Embryonic facial prominence (tissue), 1 donor: ENCODE data around the gene TMEM185B.

Experiments used
- DNase-seq: peaks from one replicate; pipeline ENCODE4 v3.0.0-alpha.2; 2016; ENCODE audit errors: extremely low spot score

Gene TMEM185B

GRCh38 chr2:120231974-120232635 is 8.9 kb upstream of the TMEM185B start:
- DNase-seq, result no peak

DNA sequence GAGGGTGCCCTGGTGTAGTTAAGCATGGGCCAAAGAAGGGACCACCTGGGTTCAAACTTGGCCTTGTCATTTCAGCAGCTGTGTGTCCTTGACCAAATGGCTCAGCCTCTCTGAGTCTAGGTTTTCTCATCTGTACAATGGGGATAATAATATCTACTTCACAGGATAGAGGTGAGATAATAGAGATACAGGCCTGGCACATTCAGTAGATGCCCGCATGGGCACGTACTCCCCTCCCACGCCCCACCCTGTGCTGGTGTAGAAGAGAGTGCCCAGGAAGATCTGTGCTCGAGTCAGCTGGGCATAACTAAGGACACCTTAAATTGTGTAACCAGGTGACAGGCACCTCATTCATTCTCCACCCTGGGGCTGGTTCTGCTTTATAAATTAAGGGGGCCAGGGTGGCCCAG is 8.4 kb upstream of the TMEM185B start:
- DNase-seq, result no peak

DNA sequence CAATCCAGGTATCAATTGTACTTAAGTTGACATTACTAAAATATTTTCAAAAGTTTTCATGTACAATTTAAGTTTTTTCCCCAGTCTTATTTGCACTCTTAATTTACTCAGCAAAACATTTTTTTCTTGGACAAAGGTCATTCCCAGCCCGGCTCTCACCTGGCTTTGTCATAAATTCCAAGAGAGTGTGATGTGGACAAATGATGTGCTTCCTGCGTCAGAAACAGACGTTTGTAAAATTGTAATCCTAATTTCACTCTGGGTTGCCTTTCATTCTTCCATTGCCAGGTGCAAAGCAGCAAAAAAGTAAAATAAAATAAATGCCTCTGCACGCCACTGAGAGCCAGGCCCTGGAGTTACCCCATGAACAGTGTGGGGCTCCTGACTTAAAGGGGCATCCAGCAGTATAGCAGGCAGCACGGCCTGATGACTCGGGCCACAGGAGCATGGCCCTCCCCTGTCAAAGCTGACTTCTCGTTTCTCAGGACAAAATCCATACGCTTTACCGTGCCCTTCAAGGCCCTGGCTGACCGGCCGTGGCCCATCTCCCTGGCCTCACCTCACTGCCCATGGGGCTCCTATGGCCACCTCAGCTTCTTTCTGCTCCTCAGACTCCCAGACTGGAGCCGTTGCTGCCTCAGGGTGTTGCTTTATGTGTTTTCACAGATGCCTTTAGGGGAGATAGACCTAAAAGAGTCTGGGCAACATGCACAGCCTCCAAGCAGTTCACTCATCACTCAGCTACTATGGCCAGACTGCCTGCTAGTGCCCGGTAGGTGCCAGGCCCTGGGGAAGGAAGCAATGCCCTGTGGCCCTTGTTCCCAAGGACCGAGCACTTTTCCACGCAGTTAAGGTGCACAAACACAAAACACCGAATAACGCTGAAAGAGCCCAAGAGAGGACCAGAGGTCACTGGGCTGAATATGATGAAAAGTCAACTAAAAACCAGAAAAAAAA is 7.6 kb upstream of the TMEM185B start:
- no peak for DNase-seq

DNA sequence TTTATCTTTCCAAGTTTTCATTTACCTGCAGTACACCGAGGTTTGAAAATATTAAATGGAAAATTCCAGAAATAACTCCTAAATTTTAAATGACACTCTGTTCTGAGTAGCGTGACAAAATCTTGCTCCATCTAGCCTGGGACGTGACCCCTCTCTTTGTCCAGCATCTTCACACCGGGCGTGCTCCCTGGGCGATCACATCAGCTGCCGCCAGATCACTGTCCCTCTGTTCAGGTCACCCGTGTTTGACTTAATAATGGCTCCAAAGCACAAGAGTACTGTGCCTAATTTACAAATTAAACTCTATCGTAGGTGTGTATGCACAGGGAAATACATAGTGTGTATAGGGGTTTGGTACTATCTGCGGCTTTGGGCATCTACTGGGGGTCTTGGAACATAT is 6.1 kb upstream of the TMEM185B start:
- DNase-seq, result no peak

- no peak for DNase-seq
Measured at GRCh38 chr2:120228503-120228902, 5.3 kb upstream of the TMEM185B start.

DNA sequence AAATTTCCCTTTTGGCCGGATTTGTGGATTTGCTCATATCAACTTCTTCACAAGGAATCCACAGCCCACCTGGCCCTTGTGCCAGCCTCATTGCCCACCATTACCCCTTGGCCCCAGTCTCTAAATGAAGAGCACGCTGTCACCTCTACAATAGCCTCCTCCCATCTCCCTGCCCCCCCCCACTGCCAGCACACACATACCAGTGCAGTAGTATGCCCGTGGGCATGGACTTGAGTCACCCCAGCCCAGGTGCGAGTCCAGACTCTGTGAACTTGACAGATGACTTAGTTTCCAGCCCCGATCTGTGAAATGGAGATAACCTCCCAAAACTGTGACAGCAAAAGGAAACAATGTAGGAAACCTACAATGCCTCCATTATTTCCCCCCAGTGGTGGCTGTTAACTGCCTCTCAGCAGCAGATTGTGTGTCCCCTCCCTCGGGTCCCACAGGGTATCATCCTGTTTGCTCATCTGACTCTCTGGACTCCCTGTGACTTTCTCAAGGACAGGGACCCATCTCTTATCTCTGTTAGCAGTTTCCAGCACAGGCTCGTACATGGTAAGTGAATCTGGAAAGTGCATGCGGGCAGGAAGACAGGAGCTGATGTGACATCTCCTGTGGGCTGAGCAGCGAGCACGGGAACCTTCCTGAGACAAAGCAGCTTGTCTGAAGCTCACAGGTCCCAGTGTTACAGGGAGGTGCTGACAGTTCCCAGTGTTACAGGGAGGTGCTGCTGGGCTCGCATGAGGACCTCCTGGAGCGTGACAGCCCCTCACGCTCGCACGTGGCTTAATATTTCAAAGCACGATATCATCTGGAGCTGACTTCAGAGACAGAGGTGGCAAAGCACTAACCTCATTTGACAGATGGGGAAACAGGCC is 4.2 kb upstream of the TMEM185B start:
- no peak for DNase-seq

- no peak for DNase-seq
Measured at GRCh38 chr2:120226316-120226715, 3.1 kb upstream of the TMEM185B start.

GRCh38 chr2:120225549-120226065 is 2.4 kb upstream of the TMEM185B start:
- no peak for DNase-seq

- DNase-seq, result no peak
Measured at GRCh38 chr2:120224735-120225548, 1.7 kb upstream of the TMEM185B start.

GRCh38 chr2:120224256-120224655 is 1.1 kb upstream of the TMEM185B start:
- no peak for DNase-seq

- no peak for DNase-seq
Measured at GRCh38 chr2:120222186-120223033, 790 bp downstream of the TMEM185B start.

DNA sequence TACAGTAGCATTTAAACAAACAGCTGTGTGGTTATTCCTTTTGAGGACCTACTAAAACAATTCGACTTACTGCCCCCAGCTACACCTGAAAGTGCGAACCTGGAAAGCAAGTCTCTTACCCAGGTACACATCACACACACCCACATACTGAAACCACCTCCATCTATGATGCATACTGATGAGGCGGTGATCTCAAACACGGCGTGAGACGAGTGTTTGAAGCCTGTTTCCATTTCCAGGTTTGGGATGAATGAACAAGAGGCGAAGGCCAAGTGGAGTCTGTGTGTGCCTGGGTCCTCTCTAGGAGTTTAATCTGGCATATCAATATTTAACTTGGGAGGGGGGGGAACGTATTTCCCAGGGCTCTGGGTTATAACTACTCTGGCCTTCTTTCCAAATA is 1.6 kb downstream of the TMEM185B start:
- DNase-seq, result no peak

GRCh38 chr2:120220756-120221155 is 2.4 kb downstream of the TMEM185B start:
- no peak for DNase-seq

DNA sequence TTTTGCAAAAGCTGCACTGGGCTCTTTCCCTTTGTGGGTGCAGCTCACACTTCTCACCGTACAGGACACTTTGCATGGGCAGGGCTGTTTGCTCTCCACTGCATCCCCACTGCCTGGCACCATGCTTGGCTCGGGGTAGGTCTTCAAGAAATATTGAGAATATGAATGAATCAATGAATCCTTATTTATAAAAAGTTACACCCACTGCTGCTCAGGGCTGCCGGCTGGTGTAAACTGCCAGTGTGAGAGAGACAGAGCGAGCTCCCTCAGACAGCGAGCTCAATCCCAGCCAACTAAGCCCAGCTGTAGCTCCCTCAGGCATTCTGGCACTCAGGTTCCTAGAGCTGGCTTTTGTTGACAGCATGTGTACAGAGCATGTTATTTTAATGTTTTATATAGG is 3.4 kb downstream of the TMEM185B start:
- no peak for DNase-seq

- DNase-seq, result no peak
Measured at GRCh38 chr2:120219291-120219690, 3.9 kb downstream of the TMEM185B start.

DNA sequence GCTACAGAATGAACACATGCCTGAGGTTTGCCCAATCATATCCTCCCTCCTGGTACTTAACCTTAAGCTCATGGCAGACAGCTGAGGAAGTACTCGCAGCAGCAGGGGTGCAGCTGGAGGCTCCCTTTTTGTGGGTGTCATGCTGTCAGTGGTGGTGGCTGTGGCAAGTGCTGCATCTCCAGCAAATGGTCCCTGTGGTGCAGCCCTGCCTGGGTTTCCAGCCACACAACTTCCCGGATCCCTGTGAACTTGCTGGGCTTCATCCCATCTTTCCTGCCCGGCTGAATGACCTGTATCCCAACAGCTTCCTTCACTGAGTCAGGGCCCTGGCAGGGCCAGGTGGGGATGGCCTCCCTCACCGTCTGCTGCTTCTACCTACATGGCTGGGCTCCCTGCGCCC is 5.0 kb downstream of the TMEM185B start:
- no peak for DNase-seq

- DNase-seq, result no peak
Measured at GRCh38 chr2:120210270-120210693, 12.9 kb downstream of the TMEM185B start.

DNA sequence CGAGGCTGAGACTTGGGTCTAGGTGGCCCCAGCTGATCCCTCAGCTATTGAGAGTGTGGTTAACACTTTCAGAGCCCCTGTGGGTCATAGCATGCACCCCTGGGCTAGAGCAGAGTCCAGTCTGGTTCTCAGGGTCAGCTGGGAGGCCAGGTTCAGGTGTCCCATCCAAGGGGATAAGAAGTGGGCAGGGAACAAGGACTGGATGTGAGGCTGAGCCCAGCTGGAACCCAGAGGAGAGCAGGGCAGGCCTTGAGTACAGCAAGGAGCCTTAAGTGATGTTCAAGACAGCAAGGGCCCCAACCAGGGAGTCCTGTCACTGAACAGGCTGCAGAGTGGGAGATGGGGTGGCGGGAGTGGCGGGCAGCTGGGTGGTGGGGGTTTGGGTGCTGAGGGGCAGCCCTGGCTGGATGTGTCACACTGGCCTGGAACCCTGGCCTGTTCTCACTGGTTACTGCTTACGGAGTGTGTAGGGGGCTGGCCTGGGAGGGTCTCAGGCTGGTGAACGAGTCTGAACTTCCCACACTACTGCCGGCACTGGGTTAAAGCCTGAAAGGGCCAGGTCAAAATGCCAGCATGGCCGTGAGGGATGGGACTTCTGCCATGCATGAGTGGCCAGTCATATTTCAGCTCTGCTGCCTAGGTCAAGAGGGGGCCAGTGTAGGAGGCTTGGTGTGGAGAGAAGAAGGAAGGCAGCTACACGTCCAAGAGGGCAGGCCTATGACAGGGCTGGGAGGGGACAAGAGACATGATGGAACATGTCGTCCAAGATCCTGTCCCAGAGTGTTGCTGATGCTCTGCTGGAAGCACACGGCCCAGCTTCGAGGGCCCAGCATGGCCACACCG is 13.6 kb downstream of the TMEM185B start:
- no peak for DNase-seq
